Fibroblast of lung (primary cell): ENCODE measurements around the gene HRK. TPM values are rescaled to one million over a fixed set of nuclear protein-coding genes. Genes with fewer than 3 reads are reported as not detected.

Source experiments
- DNase-seq, 2 donors: peaks; one replicate each; pipeline versions ENCODE4 v3.0.0 to v3.0.0-alpha.2; 2010; ENCODE audit warnings: low read depth in 2 of 2
- H2AFZ ChIP-seq: 2 replicates; pipeline ENCODE4 v1.5.1; 2012; ENCODE audit warnings: low read length, control low read depth, inconsistent platforms
- H3K27ac ChIP-seq: 2 replicates; pipeline ENCODE4 v1.5.1; 2011; ENCODE audit warnings: low read length, control low read depth; ENCODE audit not compliant: insufficient read depth
- H3K27me3 ChIP-seq: 2 replicates; pipeline ENCODE4 v1.5.1; 2011; ENCODE audit warnings: mild to moderate bottlenecking, low read length; ENCODE audit not compliant: control insufficient read depth, insufficient read depth
- H3K36me3 ChIP-seq: 2 replicates; pipeline ENCODE4 v1.5.1; 2011; ENCODE audit warnings: low read length; ENCODE audit not compliant: control insufficient read depth, insufficient read depth
- H3K4me1 ChIP-seq: 2 replicates; pipeline ENCODE4 v1.5.1; 2011; ENCODE audit warnings: low read length; ENCODE audit not compliant: control insufficient read depth, insufficient read depth; ENCODE audit errors: extremely low read depth
- H3K4me2 ChIP-seq: 2 replicates; pipeline ENCODE4 v1.5.1; 2011; ENCODE audit warnings: low read length, control low read depth; ENCODE audit not compliant: insufficient read depth; ENCODE audit errors: extremely low read depth
- H3K4me3 ChIP-seq, 4 experiments: fragments of 200-600 bp in 1 of 4; sonication (generic) in 1 of 4; replicated peaks in 1 of 4; 2 replicates each; pipeline ENCODE4 v1.5.1; 2011 to 2016; ENCODE audit warnings: low read length in 4 of 4, low read depth in 3 of 4, mild to moderate bottlenecking in 3 of 4, control low read depth in 2 of 4, inconsistent platforms in 1 of 4, mixed read lengths in 1 of 4; ENCODE audit not compliant: insufficient read depth in 1 of 4; ENCODE audit errors: control extremely low read depth in 1 of 4
- H3K79me2 ChIP-seq: 2 replicates; pipeline ENCODE4 v1.5.1; 2012; ENCODE audit warnings: mild to moderate bottlenecking, low read length, inconsistent platforms; ENCODE audit not compliant: control insufficient read depth, insufficient read depth
- H3K9ac ChIP-seq: 2 replicates; pipeline ENCODE4 v1.5.1; 2011; ENCODE audit warnings: mild to moderate bottlenecking, low read length, control low read depth; ENCODE audit not compliant: insufficient read depth
- H3K9me3 ChIP-seq: 2 replicates; pipeline ENCODE4 v1.5.1; 2012; ENCODE audit warnings: low read depth, low read length; ENCODE audit not compliant: control insufficient read depth, insufficient read depth
- H4K20me1 ChIP-seq: 2 replicates; pipeline ENCODE4 v1.5.1; 2011; ENCODE audit warnings: low read length; ENCODE audit not compliant: control insufficient read depth, insufficient read depth; ENCODE audit errors: extremely low read depth
- CTCF ChIP-seq, 2 donors: IDR thresholded peaks in 1 of 2; conservative IDR thresholded peaks in 1 of 2; 1 replicate in 1 of 2; 2 replicates in 1 of 2; pipeline ENCODE4 v1.5.1; 2011 to 2012; ENCODE audit warnings: low read length in 2 of 2, control low read depth in 1 of 2, inconsistent platforms in 1 of 2, low read depth in 1 of 2, mild to moderate bottlenecking in 1 of 2
- EZH2 ChIP-seq: IDR thresholded peaks from 2 replicates; pipeline ENCODE4 v1.5.1; 2012; ENCODE audit warnings: low read length, control low read depth, mild to moderate bottlenecking; ENCODE audit errors: missing control alignments
- polyA plus RNA-seq, 2 donors: library from polyadenylated mRNA; depleted of rRNA in 1 of 2; stranded (reverse) in 1 of 2; unstranded in 1 of 2; fragments of >200 nt; gene quantifications; 2 replicates each; pipeline ENCODE4 v1.2.1, GENCODE V29; 2011 to 2012; ENCODE audit warnings: missing spikeins in 1 of 2
- total RNA-seq: library from RNA; depleted of rRNA; stranded (reverse); fragments of >200 nt; gene quantifications from 2 replicates; pipeline ENCODE4 v1.2.1, GENCODE V29; 2014

The HRK gene
- total and polyA plus RNA-seq, 2 donors (not counting 1 experiment from before 2014, with no cell fraction given) = under 0.01 to 0.08 TPM

GRCh38 chr12:116870306-116870705 is 10.9 kb downstream of the HRK start:
- H4K20me1 ChIP-seq = no peaks in the 10 kb centered on the region
- H2AFZ ChIP-seq = no peak overlapping the region
- no peaks in the 10 kb centered on the region for H3K36me3 ChIP-seq
- H3K4me1 ChIP-seq = no peaks in the 10 kb centered on the region
- no peak overlapping the region for H3K4me2 ChIP-seq
- peaks cover 6% of the 10 kb centered on the region for H3K27me3 ChIP-seq
- H3K79me2 ChIP-seq = no peaks in the 10 kb centered on the region
- no peak overlapping the region for H3K27ac ChIP-seq
- H3K4me3 ChIP-seq = no peak overlapping the region
- no peak for DNase-seq
- H3K9me3 ChIP-seq = no peaks in the 10 kb centered on the region
- H3K9ac ChIP-seq = no peak overlapping the region
- TF ChIP-seq CTCF (conservative IDR thresholded peaks at IDR 0.05 in 1 of 2, IDR thresholded peaks at IDR 0.05 in 1 of 2; ENCODE audit: low read depth in 1 of 2, low read length in 2 of 2) (no peak), EZH2 (no peak)

GRCh38 chr12:116867523-116867922 is 13.7 kb downstream of the HRK start:
- Histone ChIP-seq H3K4me2 (no peak overlapping the region), H3K27ac (no peak overlapping the region), H4K20me1 (no peaks in the 10 kb centered on the region), H3K27me3 (no peaks in the 10 kb centered on the region), H3K9ac (no peak overlapping the region), H3K79me2 (no peaks in the 10 kb centered on the region), H3K9me3 (no peaks in the 10 kb centered on the region), H2AFZ (no peak overlapping the region), H3K4me3 (no peak overlapping the region), H3K4me1 (peaks cover 15% of the 10 kb centered on the region), H3K36me3 (no peaks in the 10 kb centered on the region)
- no peak for DNase-seq
- TF ChIP-seq EZH2 = no peak
- TF ChIP-seq CTCF (conservative IDR thresholded peaks at IDR 0.05 in 1 of 2, IDR thresholded peaks at IDR 0.05 in 1 of 2; ENCODE audit: low read depth in 1 of 2, low read length in 2 of 2) = no peak

GRCh38 chr12:116864371-116865160 is 16.7 kb downstream of the HRK start:
- H3K9me3 ChIP-seq = no peaks in the 10 kb centered on the region
- DNase-seq = peak; percentile 53 to 89
- TF ChIP-seq EZH2 = no peak
- TF ChIP-seq CTCF (conservative IDR thresholded peaks at IDR 0.05 in 1 of 2, IDR thresholded peaks at IDR 0.05 in 1 of 2; ENCODE audit: low read depth in 1 of 2, low read length in 2 of 2) = no peak
- H3K4me2 ChIP-seq = peak overlapping the region; percentile 33
- peaks cover 19% of the 10 kb centered on the region for H3K4me1 ChIP-seq
- peak overlapping the region; percentile 51 for H3K27ac ChIP-seq
- no peak overlapping the region for H3K9ac ChIP-seq
- no peak overlapping the region for H3K4me3 ChIP-seq
- H4K20me1 ChIP-seq = no peaks in the 10 kb centered on the region
- H3K79me2 ChIP-seq = no peaks in the 10 kb centered on the region
- H3K27me3 ChIP-seq = no peaks in the 10 kb centered on the region
- H3K36me3 ChIP-seq = no peaks in the 10 kb centered on the region
- H2AFZ ChIP-seq = no peak overlapping the region
